GM12873 (cell line): ENCODE data around the gene CAMK4.

Source experiments
- TF ChIP-seq, protein P1 (sequence below): IDR thresholded peaks from 2 replicates; pipeline ENCODE4 v1.5.1; 2012; ENCODE audit warnings: low read depth, mild to moderate bottlenecking, moderate library complexity, low read length, control low read depth; ENCODE audit not compliant: insufficient read depth; ENCODE audit errors: missing control alignments

Gene CAMK4

DNA sequence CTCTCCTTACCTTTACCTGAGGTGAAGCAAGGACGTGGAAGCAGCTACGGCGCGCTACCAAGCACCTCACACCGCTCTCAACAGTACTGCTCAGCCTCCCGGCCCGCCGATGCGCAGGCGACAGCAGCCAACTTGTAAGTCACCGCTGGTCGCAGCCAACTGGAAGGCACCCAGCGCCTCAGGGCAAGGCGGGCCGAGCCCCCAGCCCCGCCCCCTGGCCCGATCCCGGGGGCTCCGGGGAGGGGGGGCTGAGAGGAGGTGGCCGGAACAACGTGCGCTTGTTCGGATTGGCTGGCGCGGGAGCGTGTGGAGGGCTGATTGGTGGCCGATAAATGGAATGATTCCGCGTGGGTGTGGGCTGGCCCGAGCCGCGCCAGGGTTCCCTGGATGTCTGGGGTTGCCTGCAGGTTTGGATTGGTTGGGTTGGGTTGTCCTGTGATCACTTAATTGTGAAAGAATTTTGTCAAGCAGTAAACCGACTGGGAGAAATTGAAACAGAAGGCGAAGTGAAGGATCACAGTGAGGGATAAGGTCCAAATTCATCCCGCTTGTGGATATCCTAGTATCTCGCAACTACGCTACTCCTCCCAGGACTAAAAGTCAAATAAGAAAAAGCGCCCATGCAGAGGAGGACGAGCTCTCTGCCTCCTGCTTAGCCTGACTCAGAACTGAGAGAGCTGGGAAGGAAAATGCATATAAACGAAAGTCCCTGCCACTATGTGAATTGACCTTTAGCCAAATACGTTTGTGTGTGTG, 288.4 kb downstream of the CAMK4 start, which contains the start of gene STARD4:
TSS of gene STARD4 (minus strand) at position 161 of the 756 bp plus-strand sequence. CDS start 5,102 bp downstream, outside the sequence.
- TF ChIP-seq, protein P1, sequence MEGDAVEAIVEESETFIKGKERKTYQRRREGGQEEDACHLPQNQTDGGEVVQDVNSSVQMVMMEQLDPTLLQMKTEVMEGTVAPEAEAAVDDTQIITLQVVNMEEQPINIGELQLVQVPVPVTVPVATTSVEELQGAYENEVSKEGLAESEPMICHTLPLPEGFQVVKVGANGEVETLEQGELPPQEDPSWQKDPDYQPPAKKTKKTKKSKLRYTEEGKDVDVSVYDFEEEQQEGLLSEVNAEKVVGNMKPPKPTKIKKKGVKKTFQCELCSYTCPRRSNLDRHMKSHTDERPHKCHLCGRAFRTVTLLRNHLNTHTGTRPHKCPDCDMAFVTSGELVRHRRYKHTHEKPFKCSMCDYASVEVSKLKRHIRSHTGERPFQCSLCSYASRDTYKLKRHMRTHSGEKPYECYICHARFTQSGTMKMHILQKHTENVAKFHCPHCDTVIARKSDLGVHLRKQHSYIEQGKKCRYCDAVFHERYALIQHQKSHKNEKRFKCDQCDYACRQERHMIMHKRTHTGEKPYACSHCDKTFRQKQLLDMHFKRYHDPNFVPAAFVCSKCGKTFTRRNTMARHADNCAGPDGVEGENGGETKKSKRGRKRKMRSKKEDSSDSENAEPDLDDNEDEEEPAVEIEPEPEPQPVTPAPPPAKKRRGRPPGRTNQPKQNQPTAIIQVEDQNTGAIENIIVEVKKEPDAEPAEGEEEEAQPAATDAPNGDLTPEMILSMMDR = no peak

DNA sequence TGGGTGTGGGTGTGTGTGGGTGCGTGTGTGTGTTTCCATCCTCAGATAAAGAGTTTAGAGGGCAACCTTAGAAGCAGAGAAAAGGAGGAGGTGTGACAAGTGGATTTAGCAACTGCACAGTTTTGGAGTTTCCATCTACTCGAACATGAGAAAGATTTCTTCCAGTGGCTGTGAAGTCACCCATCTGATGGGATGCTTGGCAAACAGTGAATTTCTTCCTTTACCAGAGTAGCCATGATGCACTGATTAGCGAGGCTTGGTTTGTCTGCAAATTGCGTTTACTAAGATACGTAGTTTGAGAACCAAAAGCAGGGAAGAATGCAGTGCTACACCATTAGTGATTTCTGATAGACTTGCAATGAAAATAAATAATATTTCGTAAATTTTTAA, 288.9 kb downstream of the CAMK4 start:
- TF ChIP-seq, protein P1 = no peak

DNA sequence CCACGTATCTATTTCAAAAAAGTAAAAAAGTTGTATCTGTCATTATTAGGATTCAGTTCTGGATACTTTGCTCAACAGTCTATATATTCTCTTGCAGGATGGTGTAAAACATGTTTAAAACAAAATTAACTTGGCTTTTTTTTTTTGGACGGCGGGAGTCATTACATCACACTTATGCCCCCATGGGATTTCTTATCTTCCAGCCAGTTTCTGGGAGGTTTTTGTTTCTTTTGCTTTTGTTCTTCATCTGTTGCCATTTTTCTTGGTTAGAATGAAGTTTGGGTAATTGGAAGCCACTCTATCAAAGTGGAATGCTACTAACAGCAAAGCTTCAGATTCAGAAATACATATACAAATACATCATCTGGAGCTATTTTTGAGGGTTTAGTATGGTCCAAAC, 289.9 kb downstream of the CAMK4 start:
- TF ChIP-seq, protein P1 = no peak

DNA sequence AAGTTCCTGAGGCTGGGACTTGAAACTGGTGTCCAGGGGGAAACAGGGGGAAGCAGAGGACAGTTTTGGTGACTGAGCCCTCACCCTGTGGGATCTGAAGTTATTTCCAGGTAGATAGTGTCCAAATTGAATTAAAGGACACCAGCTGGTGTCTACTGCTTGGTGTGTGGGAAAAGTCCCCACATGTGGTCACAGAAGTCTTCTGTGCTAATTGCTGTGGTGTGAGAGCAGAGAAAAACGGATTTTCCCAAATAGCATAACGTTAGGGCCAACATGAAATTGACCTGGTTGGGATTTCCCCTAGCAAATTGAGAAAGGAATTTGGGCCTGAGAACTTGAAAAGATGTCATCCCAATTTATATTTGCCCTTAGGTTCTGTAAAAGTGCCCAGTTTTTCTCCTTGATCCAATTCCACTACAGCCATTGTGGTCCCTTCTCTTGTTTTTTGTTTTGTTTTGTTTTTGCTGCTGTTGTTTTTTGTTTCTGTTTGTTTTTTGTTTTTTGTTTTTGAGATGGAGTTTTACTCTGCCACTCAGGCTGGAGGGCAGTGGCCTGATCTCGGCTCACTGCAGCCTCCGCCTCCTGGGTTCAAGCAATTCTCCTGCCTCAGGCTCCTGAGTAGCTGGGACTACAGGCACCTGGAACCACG, 293.8 kb downstream of the CAMK4 start:
- TF ChIP-seq, protein P1 = no peak

DNA sequence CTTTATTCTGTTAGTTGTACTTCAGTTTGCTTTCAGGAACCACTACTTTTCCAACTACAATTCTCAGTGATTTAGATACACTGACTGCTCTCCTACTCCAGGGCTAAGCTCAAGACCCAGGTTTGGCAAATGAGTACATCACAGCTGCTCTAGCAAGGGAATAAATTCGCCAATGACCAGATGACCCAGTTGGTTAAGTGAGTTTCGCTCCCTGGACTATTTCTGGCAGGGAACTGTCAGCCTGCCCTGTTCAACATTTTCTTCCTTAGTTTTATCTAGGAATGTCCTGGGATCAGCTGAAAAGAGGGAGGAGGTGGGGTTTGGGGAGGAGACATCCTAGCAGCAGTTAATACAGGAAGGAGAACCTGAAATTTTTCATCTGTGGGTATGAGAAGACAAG, 294.6 kb downstream of the CAMK4 start:
- TF ChIP-seq, protein P1 = no peak

DNA sequence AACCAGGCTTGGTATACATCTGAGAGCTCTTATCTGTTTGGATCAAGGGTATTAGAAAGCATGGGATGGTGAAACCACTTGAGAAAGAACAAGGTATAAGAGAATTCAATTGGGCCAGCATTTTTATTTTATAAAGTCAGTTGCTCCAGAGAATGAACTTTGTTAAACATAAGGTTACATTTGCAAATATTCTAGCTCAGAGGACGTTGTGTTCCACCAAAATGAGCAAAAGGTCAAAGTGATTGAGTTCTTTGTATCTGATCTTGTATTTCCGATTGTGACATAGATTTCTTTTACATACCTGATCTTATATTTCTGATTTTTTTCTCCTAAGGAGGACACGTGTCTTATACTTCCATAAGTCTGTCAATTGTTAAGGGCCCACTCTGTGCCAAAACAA, 296.7 kb downstream of the CAMK4 start:
- TF ChIP-seq, protein P1 = no peak

DNA sequence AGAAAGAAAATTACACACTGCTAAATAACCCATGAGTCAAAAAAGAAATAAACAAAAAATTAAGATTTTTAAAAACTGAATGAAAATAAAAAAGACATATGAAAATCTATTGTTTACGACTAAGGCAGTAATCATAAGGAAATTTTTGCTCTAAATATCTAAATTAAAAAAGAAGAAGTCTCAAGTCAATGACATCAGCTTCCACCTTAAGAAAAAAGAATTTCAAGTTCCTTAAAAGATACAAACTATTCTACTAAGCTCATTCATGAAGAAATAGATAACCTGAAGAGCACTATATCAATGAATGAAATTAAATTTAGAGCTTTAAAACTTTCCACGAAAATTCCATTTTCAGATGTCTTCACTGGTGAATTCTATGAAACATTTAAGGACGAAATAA, 303.9 kb downstream of the CAMK4 start:
- TF ChIP-seq, protein P1 = no peak
